Middle frontal gyrus (tissue), 1 donor: ENCODE measurements around the gene VPS72.
A peak's percentile ranks its signal among the peaks of the same experiment; 100 is the strongest.
"Not testable (repeated sequence)": the region's sequence is repeated elsewhere in the genome, so short reads cannot be mapped to it uniquely, and the experiment has no call there.

Experiments
- DNase-seq: peaks from one replicate; pipeline ENCODE4 v3.0.0-alpha.2; 2015; ENCODE audit warnings: low spot score; ENCODE audit errors: extremely low spot score

The VPS72 gene

GRCh38 chr1:151189637-151190445 is at the start of gene VPS72:
Gene VPS72 (minus strand): TSS chr1:151190197. CDS start chr1:151190121, 76 bp downstream.
- peak; percentile 86 for DNase-seq

- DNase-seq, result peak; percentile 38
These were observed 48.4 kb upstream of the VPS72 start for GRCh38 chr1:151238467-151238739.

GRCh38 chr1:151237678-151238466 is 47.9 kb upstream of the VPS72 start:
- DNase-seq, result no peak

- DNase-seq, result no peak
These were observed 45.2 kb upstream of the VPS72 start for GRCh38 chr1:151235235-151235634.

GRCh38 chr1:151222130-151222529 is 32.1 kb upstream of the VPS72 start:
- no peak for DNase-seq

GRCh38 chr1:151221616-151222015 is 31.6 kb upstream of the VPS72 start:
- DNase-seq, result no peak

- DNase-seq, result no peak
These were observed 23.6 kb upstream of the VPS72 start for GRCh38 chr1:151213560-151213959.

- no peak for DNase-seq
These were observed 22.1 kb upstream of the VPS72 start for GRCh38 chr1:151211972-151212705.

- DNase-seq, result no peak
These were observed 20.8 kb upstream of the VPS72 start for GRCh38 chr1:151210830-151211229.

- not testable (repeated sequence) for DNase-seq
These were observed 15.5 kb upstream of the VPS72 start for GRCh38 chr1:151205381-151205965.

- DNase-seq, result no peak
These were observed 10.0 kb upstream of the VPS72 start for GRCh38 chr1:151199873-151200581.

- peak; percentile 99 for DNase-seq
These were observed 8.5 kb upstream of the VPS72 start, which contains the start of gene PIP5K1A for GRCh38 chr1:151198254-151199127. Gene PIP5K1A (plus strand): TSS chr1:151198552. CDS start chr1:151198997, 445 bp downstream.

- no peak for DNase-seq
These were observed 7.9 kb upstream of the VPS72 start for GRCh38 chr1:151197863-151198253.

GRCh38 chr1:151196292-151196800 is 6.3 kb upstream of the VPS72 start:
- DNase-seq, result peak; percentile 92

- DNase-seq, result not testable (repeated sequence)
These were observed 5.0 kb upstream of the VPS72 start for GRCh38 chr1:151194894-151195594.

GRCh38 chr1:151193856-151194255 is 3.9 kb upstream of the VPS72 start:
- DNase-seq, result no peak

GRCh38 chr1:151193304-151193703 is 3.3 kb upstream of the VPS72 start:
- DNase-seq, result no peak

- DNase-seq, result no peak
These were observed 2.0 kb upstream of the VPS72 start for GRCh38 chr1:151192047-151192446.

GRCh38 chr1:151188667-151189066 is 1.3 kb downstream of the VPS72 start:
- not testable (repeated sequence) for DNase-seq
